ENCODE data around the gene ATG14.
"Not testable (repeated sequence)": the region's sequence is repeated elsewhere in the genome, so short reads cannot be mapped to it uniquely, and the experiment has no call there.

The ATG14 gene

GRCh38 chr14:55411426-55412389 lies at the start of gene ATG14:
Gene ATG14, minus strand, starts transcription at chr14:55411830. Its CDS starts 8 bp downstream, at chr14:55411822.
- DNase-seq (ENCODE audit: low read depth): peak; percentile 27
- H3K4me3 ChIP-seq (ENCODE audit: control insufficient read depth, low read depth, low read length): peak within 1 kb of the TSS; percentile 85
- TF ChIP-seq CTCF (IDR thresholded peaks at IDR 0.05; ENCODE audit: control insufficient read depth, insufficient read depth, low read depth, low read length, missing control alignments): no peak

- TF ChIP-seq CTCF (IDR thresholded peaks at IDR 0.05; ENCODE audit: control insufficient read depth, insufficient read depth, low read depth, low read length, missing control alignments): no peak
- no peak for DNase-seq (ENCODE audit: low read depth)
- H3K4me3 ChIP-seq (ENCODE audit: control insufficient read depth, low read depth, low read length): no peak overlapping the region
These were observed 47.3 kb upstream of the ATG14 start for GRCh38 chr14:55458800-55459515.

GRCh38 chr14:55457496-55457895 lies 45.9 kb upstream of the ATG14 start:
- no peak overlapping the region for H3K4me3 ChIP-seq (ENCODE audit: control insufficient read depth, low read depth, low read length)

GRCh38 chr14:55456411-55456810 lies 44.8 kb upstream of the ATG14 start:
- not testable (repeated sequence) for H3K4me3 ChIP-seq (ENCODE audit: control insufficient read depth, low read depth, low read length); DNase-seq (ENCODE audit: low read depth)

More at GRCh38 chr14:55457496-55457895, 45.9 kb upstream of the ATG14 start:
- TF ChIP-seq CTCF (IDR thresholded peaks at IDR 0.05; ENCODE audit: control insufficient read depth, insufficient read depth, low read depth, low read length, missing control alignments): no peak
- DNase-seq (ENCODE audit: low read depth): no peak

- no peak for TF ChIP-seq CTCF (IDR thresholded peaks at IDR 0.05; ENCODE audit: control insufficient read depth, insufficient read depth, low read depth, low read length, missing control alignments)
- DNase-seq (ENCODE audit: low read depth): no peak
- H3K4me3 ChIP-seq (ENCODE audit: control insufficient read depth, low read depth, low read length): no peak overlapping the region
These were observed 42.8 kb upstream of the ATG14 start for GRCh38 chr14:55454264-55455002.

GRCh38 chr14:55451950-55452349 lies 40.3 kb upstream of the ATG14 start:
- DNase-seq (ENCODE audit: low read depth): no peak
- no peak overlapping the region for H3K4me3 ChIP-seq (ENCODE audit: control insufficient read depth, low read depth, low read length)
- no peak for TF ChIP-seq CTCF (IDR thresholded peaks at IDR 0.05; ENCODE audit: control insufficient read depth, insufficient read depth, low read depth, low read length, missing control alignments)
